Fibroblast of lung (primary cell): ENCODE results near the gene GLIPR1L2. TPM values are rescaled to one million over a fixed set of nuclear protein-coding genes. Genes with fewer than 3 reads are reported as not detected.
"Not testable (repeated sequence)": the region's sequence is repeated elsewhere in the genome, so short reads cannot be mapped to it uniquely, and the experiment has no call there.

ENCODE experiments used
- DNase-seq, 2 donors: peaks; one replicate each; pipeline versions ENCODE4 v3.0.0 to v3.0.0-alpha.2; 2010; ENCODE audit warnings: low read depth in 2 of 2
- H2AFZ ChIP-seq: 2 replicates; pipeline ENCODE4 v1.5.1; 2012; ENCODE audit warnings: low read length, control low read depth, inconsistent platforms
- H3K27ac ChIP-seq: 2 replicates; pipeline ENCODE4 v1.5.1; 2011; ENCODE audit warnings: low read length, control low read depth; ENCODE audit not compliant: insufficient read depth
- H3K27me3 ChIP-seq: 2 replicates; pipeline ENCODE4 v1.5.1; 2011; ENCODE audit warnings: mild to moderate bottlenecking, low read length; ENCODE audit not compliant: control insufficient read depth, insufficient read depth
- H3K36me3 ChIP-seq: 2 replicates; pipeline ENCODE4 v1.5.1; 2011; ENCODE audit warnings: low read length; ENCODE audit not compliant: control insufficient read depth, insufficient read depth
- H3K4me1 ChIP-seq: 2 replicates; pipeline ENCODE4 v1.5.1; 2011; ENCODE audit warnings: low read length; ENCODE audit not compliant: control insufficient read depth, insufficient read depth; ENCODE audit errors: extremely low read depth
- H3K4me2 ChIP-seq: 2 replicates; pipeline ENCODE4 v1.5.1; 2011; ENCODE audit warnings: low read length, control low read depth; ENCODE audit not compliant: insufficient read depth; ENCODE audit errors: extremely low read depth
- H3K4me3 ChIP-seq, 4 experiments: fragments of 200-600 bp in 1 of 4; sonication (generic) in 1 of 4; replicated peaks in 1 of 4; 2 replicates each; pipeline ENCODE4 v1.5.1; 2011 to 2016; ENCODE audit warnings: low read length in 4 of 4, low read depth in 3 of 4, mild to moderate bottlenecking in 3 of 4, control low read depth in 2 of 4, inconsistent platforms in 1 of 4, mixed read lengths in 1 of 4; ENCODE audit not compliant: insufficient read depth in 1 of 4; ENCODE audit errors: control extremely low read depth in 1 of 4
- H3K79me2 ChIP-seq: 2 replicates; pipeline ENCODE4 v1.5.1; 2012; ENCODE audit warnings: mild to moderate bottlenecking, low read length, inconsistent platforms; ENCODE audit not compliant: control insufficient read depth, insufficient read depth
- H3K9ac ChIP-seq: 2 replicates; pipeline ENCODE4 v1.5.1; 2011; ENCODE audit warnings: mild to moderate bottlenecking, low read length, control low read depth; ENCODE audit not compliant: insufficient read depth
- H3K9me3 ChIP-seq: 2 replicates; pipeline ENCODE4 v1.5.1; 2012; ENCODE audit warnings: low read depth, low read length; ENCODE audit not compliant: control insufficient read depth, insufficient read depth
- H4K20me1 ChIP-seq: 2 replicates; pipeline ENCODE4 v1.5.1; 2011; ENCODE audit warnings: low read length; ENCODE audit not compliant: control insufficient read depth, insufficient read depth; ENCODE audit errors: extremely low read depth
- EZH2 ChIP-seq: IDR thresholded peaks from 2 replicates; pipeline ENCODE4 v1.5.1; 2012; ENCODE audit warnings: low read length, control low read depth, mild to moderate bottlenecking; ENCODE audit errors: missing control alignments
- polyA minus RNA-seq: library from RNA; depleted of rRNA, polyadenylated mRNA; stranded (reverse); fragments of >200 nt; gene quantifications from 2 replicates; pipeline ENCODE4 v1.2.3, GENCODE V29; 2011; ENCODE audit warnings: low replicate concordance
- polyA plus RNA-seq, 2 donors: library from polyadenylated mRNA; depleted of rRNA in 1 of 2; stranded (reverse) in 1 of 2; unstranded in 1 of 2; fragments of >200 nt; gene quantifications; 2 replicates each; pipeline ENCODE4 v1.2.1, GENCODE V29; 2011 to 2012; ENCODE audit warnings: missing spikeins in 1 of 2
- total RNA-seq: library from RNA; depleted of rRNA; stranded (reverse); fragments of >200 nt; gene quantifications from 2 replicates; pipeline ENCODE4 v1.2.1, GENCODE V29; 2014
- TF ChIP-seq, protein P1 (sequence below), 2 donors: IDR thresholded peaks in 1 of 2; conservative IDR thresholded peaks in 1 of 2; 1 replicate in 1 of 2; 2 replicates in 1 of 2; pipeline ENCODE4 v1.5.1; 2011 to 2012; ENCODE audit warnings: low read length in 2 of 2, control low read depth in 1 of 2, inconsistent platforms in 1 of 2, low read depth in 1 of 2, mild to moderate bottlenecking in 1 of 2

GLIPR1L2 gene
- total RNA-seq (0.33 and 1.0 TPM in 2 replicates), polyA plus RNA-seq (0.33 and 0.46 TPM in 2 replicates), polyA minus RNA-seq (not detected in 2 replicates)
- 0.26 and 0.38 TPM in 2 replicates for polyA plus RNA-seq (2012)

DNA sequence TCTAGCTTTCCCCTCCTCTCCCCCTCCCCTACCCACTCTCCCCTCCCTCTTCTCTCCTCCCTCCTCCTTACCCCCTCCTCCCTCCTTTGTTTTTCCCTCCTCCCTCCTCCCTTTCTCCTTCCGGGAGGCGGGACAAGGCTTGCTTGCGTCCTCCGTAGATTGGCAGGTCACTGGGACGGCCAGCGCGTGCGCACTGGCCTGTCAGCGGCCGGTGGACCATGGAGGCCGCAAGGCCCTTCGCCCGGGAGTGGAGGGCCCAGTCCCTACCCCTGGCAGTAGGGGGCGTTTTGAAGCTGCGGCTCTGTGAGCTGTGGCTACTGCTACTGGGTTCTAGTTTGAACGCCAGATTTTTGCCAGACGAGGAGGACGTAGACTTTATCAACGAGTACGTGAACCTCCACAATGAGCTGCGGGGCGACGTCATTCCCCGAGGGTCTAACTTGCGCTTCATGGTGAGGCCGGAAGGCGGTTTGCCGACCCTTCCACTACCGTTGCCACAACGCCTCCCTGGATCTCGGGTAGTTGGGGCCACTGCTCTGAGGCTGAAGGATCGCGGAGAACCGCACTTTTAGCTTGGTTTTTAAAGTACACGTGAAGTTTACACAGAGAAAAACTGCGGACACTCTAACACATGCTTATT is at the start of gene GLIPR1L2:
GLIPR1L2 (plus strand) TSS at position 191 of the 640 bp plus-strand sequence; CDS start at position 219, 28 bp downstream.
- TF ChIP-seq, protein P1, sequence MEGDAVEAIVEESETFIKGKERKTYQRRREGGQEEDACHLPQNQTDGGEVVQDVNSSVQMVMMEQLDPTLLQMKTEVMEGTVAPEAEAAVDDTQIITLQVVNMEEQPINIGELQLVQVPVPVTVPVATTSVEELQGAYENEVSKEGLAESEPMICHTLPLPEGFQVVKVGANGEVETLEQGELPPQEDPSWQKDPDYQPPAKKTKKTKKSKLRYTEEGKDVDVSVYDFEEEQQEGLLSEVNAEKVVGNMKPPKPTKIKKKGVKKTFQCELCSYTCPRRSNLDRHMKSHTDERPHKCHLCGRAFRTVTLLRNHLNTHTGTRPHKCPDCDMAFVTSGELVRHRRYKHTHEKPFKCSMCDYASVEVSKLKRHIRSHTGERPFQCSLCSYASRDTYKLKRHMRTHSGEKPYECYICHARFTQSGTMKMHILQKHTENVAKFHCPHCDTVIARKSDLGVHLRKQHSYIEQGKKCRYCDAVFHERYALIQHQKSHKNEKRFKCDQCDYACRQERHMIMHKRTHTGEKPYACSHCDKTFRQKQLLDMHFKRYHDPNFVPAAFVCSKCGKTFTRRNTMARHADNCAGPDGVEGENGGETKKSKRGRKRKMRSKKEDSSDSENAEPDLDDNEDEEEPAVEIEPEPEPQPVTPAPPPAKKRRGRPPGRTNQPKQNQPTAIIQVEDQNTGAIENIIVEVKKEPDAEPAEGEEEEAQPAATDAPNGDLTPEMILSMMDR (conservative IDR thresholded peaks at IDR 0.05 in 1 of 2, IDR thresholded peaks at IDR 0.05 in 1 of 2; ENCODE audit: low read depth in 1 of 2, low read length in 2 of 2), result peak; percentile 88 to 94
- TF ChIP-seq EZH2, result no peak
- H4K20me1 ChIP-seq, result no peaks in the 10 kb centered on the region
- peak; percentile 98 for DNase-seq
- no peaks in the 10 kb centered on the region for H3K27me3 ChIP-seq
- H3K27ac ChIP-seq, result peak within 1 kb of the TSS; percentile 96
- no peaks in the 10 kb centered on the region for H3K4me1 ChIP-seq
- H2AFZ ChIP-seq, result peak within 1 kb of the TSS; percentile 100
- H3K9ac ChIP-seq, result peak within 1 kb of the TSS; percentile 80
- no peaks in the 10 kb centered on the region for H3K79me2 ChIP-seq
- H3K4me3 ChIP-seq, result peak within 1 kb of the TSS; percentile 65 to 81 (median 70)
- no peaks in the 10 kb centered on the region for H3K9me3 ChIP-seq
- H3K4me2 ChIP-seq, result peak within 1 kb of the TSS; percentile 88
- no peaks in the 10 kb centered on the region for H3K36me3 ChIP-seq

DNA sequence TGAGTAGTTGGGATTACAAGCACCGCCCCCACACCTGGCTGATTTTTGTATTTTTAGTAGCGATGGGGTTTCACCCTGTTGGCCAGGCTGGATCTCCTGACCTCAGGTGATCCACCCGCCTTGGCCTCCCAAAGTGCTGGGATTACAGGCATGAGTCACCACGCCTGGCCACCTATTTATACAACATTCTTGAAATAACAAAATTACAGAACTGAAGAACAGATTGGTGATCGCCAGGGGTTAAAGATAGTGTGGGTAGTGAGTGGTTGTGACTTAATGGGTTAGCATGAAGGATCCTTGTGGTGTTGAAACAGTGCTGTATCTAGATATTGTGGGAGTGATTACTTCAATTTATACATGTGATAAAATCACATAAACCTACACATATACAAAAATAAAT is 49.0 kb upstream of the GLIPR1L2 start:
- no peak for TF ChIP-seq EZH2
- TF ChIP-seq, protein P1 (conservative IDR thresholded peaks at IDR 0.05 in 1 of 2, IDR thresholded peaks at IDR 0.05 in 1 of 2; ENCODE audit: low read depth in 1 of 2, low read length in 2 of 2), result no peak
- H3K79me2 ChIP-seq, result no peaks in the 10 kb centered on the region
- no peak overlapping the region for H3K27ac ChIP-seq
- H2AFZ ChIP-seq, result no peak overlapping the region
- no peak overlapping the region for H3K9ac ChIP-seq
- H3K9me3 ChIP-seq, result no peaks in the 10 kb centered on the region
- no peaks in the 10 kb centered on the region for H3K4me1 ChIP-seq
- no peak overlapping the region for H3K4me2 ChIP-seq
- H4K20me1 ChIP-seq, result no peaks in the 10 kb centered on the region
- H3K36me3 ChIP-seq, result no peaks in the 10 kb centered on the region
- peak in 1 of 2 donors; percentile 41 for DNase-seq
- H3K27me3 ChIP-seq, result no peaks in the 10 kb centered on the region
- no peak overlapping the region for H3K4me3 ChIP-seq

DNA sequence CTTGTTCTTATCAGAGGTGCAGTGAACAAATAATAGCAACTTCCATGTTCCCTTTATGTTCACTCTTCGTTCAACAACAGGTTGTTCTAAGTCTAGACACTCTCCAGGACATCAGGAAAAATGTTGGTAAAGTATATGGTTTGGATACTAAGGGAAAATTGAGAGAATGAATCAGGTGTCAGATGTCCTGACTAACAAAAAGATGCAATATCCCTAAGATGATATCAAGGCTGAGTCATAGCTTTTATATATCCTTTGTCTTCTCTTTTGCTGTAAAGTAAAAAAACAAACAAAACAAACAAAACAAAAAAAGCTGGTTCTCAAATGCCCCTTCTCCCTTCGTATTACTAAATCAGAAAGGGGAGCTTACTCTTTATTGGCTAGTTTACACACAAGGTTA is 45.4 kb upstream of the GLIPR1L2 start:
- H3K79me2 ChIP-seq, result no peaks in the 10 kb centered on the region
- H3K27ac ChIP-seq, result no peak overlapping the region
- no peak for DNase-seq
- H3K4me1 ChIP-seq, result no peaks in the 10 kb centered on the region
- no peaks in the 10 kb centered on the region for H3K36me3 ChIP-seq
- H3K4me2 ChIP-seq, result no peak overlapping the region
- no peak overlapping the region for H3K9ac ChIP-seq
- H3K9me3 ChIP-seq, result no peaks in the 10 kb centered on the region
- no peaks in the 10 kb centered on the region for H3K27me3 ChIP-seq
- no peak overlapping the region for H2AFZ ChIP-seq
- TF ChIP-seq, protein P1 (conservative IDR thresholded peaks at IDR 0.05 in 1 of 2, IDR thresholded peaks at IDR 0.05 in 1 of 2; ENCODE audit: low read depth in 1 of 2, low read length in 2 of 2), result no peak
- TF ChIP-seq EZH2, result no peak
- H3K4me3 ChIP-seq, result no peak overlapping the region
- no peaks in the 10 kb centered on the region for H4K20me1 ChIP-seq

DNA sequence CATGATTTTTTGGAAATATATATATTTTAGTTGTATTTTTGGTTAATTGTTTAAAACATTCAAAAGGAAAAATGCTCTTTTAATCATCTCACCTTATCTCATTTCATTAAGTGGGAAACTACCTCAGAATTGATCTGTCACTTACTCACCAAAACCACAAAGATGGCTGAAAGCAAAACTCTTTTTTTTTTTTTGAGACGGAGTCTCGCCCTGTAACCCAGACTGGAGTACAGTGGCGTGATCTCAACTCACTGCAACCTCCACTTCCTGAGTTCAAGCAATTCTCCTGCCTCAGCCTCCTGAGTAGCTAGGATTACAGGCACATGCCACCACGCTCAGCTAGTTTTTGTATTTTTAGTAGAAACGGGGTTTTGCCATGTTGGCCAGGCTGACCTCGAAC is 44.7 kb upstream of the GLIPR1L2 start:
- H3K4me3 ChIP-seq, H3K36me3 ChIP-seq, H3K9ac ChIP-seq, H3K79me2 ChIP-seq, H3K27me3 ChIP-seq, H3K9me3 ChIP-seq, H2AFZ ChIP-seq, DNase-seq, H3K27ac ChIP-seq, H4K20me1 ChIP-seq, H3K4me1 ChIP-seq, H3K4me2 ChIP-seq: not testable (repeated sequence)
